Subcutaneous abdominal adipose tissue (tissue), 5 donors: ENCODE measurements around the gene BTRC.

Experiments
- H3K27ac ChIP-seq: one replicate; pipeline ENCODE4 v1.7.0; 2013; ENCODE audit warnings: low read depth, mild to moderate bottlenecking, inconsistent platforms, low read length, moderate library complexity
- H3K27me3 ChIP-seq, 5 donors: one replicate each; pipeline ENCODE4 v1.7.0; 2013; ENCODE audit warnings: low read length in 5 of 5, inconsistent platforms in 1 of 5; ENCODE audit not compliant: control insufficient read depth in 5 of 5, insufficient read depth in 4 of 5
- H3K36me3 ChIP-seq, 5 donors: one replicate each; pipeline ENCODE4 v1.7.0; 2013; ENCODE audit warnings: low read length in 5 of 5; ENCODE audit not compliant: control insufficient read depth in 5 of 5, insufficient read depth in 5 of 5
- H3K4me1 ChIP-seq, 5 donors: one replicate each; pipeline ENCODE4 v1.7.0; 2013; ENCODE audit warnings: low read length in 5 of 5, mild to moderate bottlenecking in 3 of 5, moderate library complexity in 1 of 5; ENCODE audit not compliant: control insufficient read depth in 5 of 5, insufficient read depth in 5 of 5
- H3K4me3 ChIP-seq, 5 donors: one replicate each; pipeline ENCODE4 v1.7.0; 2013; ENCODE audit warnings: low read length in 5 of 5, low read depth in 1 of 5
- H3K9ac ChIP-seq, 5 donors: one replicate each; pipeline ENCODE4 v1.7.0; 2013; ENCODE audit warnings: low read length in 5 of 5, mild to moderate bottlenecking in 4 of 5, moderate library complexity in 3 of 5
- H3K9me3 ChIP-seq, 5 donors: one replicate each; pipeline ENCODE4 v1.7.0; 2013; ENCODE audit warnings: low read length in 5 of 5; ENCODE audit not compliant: control insufficient read depth in 5 of 5
- donor health status: healthy.
- donor health status: healthy.
- donor health status: healthy.
- donor health status: healthy.
- donor health status: healthy.

The BTRC gene

GRCh38 chr10:101545898-101546297 is 191.9 kb downstream of the BTRC start:
- Histone ChIP-seq H3K9me3 (no peaks in the 10 kb centered on the region), H3K27me3 (no peaks in the 10 kb centered on the region), H3K4me3 (no peak overlapping the region), H3K9ac (no peak overlapping the region), H3K4me1 (peaks cover 0 to 10% (median 4%) of the 10 kb centered on the region in 5 donors), H3K27ac (no peak overlapping the region), H3K36me3 (peaks cover 0 to 5% (median 0%) of the 10 kb centered on the region in 5 donors)

DNA sequence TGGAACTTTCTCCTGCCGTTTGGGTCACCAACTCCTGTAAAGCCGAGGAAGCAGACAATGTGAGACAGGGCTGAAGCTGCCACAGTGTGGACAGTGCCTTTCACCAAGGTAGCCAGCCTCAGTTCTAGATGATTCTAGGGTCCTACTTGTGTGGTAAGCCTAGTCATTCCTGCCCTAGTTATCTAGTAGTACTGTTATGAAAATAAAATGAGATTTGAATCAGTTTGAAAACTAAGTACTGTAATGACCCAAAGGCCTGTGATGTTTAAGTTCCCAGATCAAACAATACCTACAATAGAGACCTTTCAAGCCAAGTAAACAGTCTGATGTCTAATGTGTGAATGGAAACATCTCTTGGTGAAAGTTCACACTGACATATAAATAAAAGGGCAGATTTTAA is 197.0 kb downstream of the BTRC start:
- Histone ChIP-seq H3K4me1 (peaks cover 0 to 10% (median 4%) of the 10 kb centered on the region in 5 donors), H3K9me3 (no peaks in the 10 kb centered on the region), H3K27me3 (no peaks in the 10 kb centered on the region), H3K4me3 (no peak overlapping the region), H3K9ac (no peak overlapping the region), H3K27ac (no peak overlapping the region), H3K36me3 (peaks cover 0 to 43% (median 26%) of the 10 kb centered on the region in 5 donors)

DNA sequence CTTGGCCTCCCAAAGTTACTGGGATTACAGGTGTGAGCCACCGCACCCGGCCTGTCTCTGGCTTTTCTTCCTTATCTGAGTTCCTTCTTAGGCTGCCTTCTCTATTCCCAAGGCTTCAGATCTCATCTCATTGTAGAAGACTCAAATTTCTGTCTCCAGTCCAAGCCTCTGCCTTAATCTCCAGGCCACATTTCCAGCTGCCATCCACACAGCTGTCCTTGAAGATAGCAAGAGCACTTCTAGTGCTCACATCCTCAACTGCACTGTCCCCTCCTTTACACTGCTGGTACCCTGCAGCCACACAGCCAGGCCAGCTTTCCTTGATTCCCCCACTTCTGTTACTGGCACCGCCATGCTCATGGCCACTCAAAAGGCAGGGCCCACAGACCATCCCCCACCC is 198.5 kb downstream of the BTRC start:
- Histone ChIP-seq H3K4me3 (no peak overlapping the region), H3K4me1 (peaks cover 0 to 10% (median 4%) of the 10 kb centered on the region in 5 donors), H3K36me3 (peaks cover 0 to 43% (median 26%) of the 10 kb centered on the region in 5 donors), H3K27ac (no peak overlapping the region), H3K9ac (no peak overlapping the region), H3K27me3 (no peaks in the 10 kb centered on the region), H3K9me3 (no peaks in the 10 kb centered on the region)

DNA sequence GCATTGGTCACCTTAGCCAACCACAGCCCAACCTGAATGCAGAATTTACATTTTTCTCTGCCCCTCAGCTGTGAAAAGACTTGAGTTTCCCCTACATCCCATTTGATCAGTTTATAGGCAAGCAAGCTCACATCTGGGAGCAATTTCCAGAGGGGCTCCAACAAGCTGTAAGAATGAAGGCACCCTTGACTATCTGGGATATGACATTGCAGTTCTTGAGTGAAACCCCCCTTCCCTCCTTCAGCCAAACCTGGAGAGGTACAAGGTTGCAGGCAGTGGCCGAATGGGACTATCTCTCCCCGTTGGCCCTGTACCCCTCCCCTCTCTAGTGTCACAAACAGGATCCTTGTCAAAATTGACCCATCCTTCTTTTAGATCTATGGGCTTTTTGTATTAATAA is 203.6 kb downstream of the BTRC start:
- Histone ChIP-seq H3K36me3 (peaks cover 0 to 27% (median 18%) of the 10 kb centered on the region in 5 donors), H3K4me1 (no peaks in the 10 kb centered on the region), H3K4me3 (no peak overlapping the region), H3K27ac (no peak overlapping the region), H3K9me3 (no peaks in the 10 kb centered on the region), H3K9ac (no peak overlapping the region), H3K27me3 (peaks cover 14 to 29% (median 17%) of the 10 kb centered on the region in 5 donors)

DNA sequence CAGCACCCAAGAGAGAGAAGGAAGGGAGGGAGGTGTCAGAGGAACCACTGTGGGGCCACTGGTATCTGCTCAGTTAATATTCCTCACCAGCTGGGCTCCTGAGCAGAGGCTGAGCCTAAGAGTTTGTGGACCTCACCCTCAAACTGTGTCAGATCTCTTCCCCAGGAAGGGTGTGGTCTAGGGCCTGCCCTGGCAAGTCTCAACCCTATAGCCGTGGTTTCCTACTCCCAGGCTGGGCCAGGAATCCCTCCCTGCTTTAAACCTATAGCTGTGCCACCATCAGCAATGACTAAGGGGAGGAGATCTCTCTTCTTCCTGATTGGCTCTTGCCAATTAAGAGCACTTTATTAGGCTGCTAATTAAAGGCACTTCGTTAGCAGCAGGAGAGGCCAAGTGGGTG is 204.2 kb downstream of the BTRC start:
- peaks cover 16 to 35% (median 21%) of the 10 kb centered on the region in 5 donors for H3K27me3 ChIP-seq
- no peaks in the 10 kb centered on the region for H3K4me1 ChIP-seq
- H3K9me3 ChIP-seq, result no peaks in the 10 kb centered on the region
- H3K9ac ChIP-seq, result no peak overlapping the region
- H3K27ac ChIP-seq, result no peak overlapping the region
- H3K36me3 ChIP-seq, result peaks cover 0 to 21% (median 14%) of the 10 kb centered on the region in 5 donors
- H3K4me3 ChIP-seq, result no peak overlapping the region

DNA sequence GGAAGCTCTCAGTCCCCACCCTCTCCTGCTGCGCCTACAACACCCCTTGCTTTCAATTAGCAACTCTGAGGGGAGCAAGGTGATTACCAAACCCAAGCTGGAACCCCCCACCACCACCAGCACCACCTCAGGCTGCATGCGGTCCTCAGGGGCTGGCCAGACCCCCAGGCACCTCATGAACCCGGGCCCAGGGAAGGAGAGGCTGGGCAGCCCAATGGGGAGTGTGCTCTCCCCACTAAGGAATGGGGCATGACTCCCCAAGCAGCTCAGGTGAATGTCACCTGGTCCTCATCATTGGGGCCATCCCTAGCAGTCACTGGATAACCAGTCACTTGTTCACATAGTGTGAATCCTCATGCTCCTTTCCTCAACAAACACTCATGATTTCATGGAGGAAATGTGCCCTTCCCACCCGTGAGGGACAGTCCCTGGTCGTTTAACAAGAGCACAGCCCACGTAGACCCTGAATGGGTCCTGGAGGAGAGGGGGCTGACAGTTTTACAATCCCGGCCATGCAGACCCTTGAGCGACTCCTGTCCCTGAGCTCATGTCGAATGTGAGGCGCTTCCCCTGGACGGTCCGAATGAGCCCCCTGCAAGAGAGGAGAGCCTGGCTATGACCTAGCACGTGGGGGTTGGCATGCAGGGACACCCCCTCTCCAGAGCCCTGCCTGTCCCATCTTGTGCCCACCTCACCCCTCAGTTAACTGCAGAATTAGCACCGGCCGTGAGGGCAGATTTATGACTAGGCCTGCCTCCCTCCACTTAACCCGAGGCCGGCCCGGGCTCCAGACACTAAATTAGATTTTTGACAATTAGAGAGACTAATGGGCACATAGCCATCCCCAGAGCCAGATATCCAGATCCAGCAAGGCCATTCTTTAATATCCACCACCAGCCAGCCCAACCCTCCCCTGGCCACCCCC is 205.0 kb downstream of the BTRC start:
- no peak overlapping the region for H3K4me3 ChIP-seq
- H3K27ac ChIP-seq, result no peak overlapping the region
- no peaks in the 10 kb centered on the region for H3K9me3 ChIP-seq
- H3K4me1 ChIP-seq, result no peaks in the 10 kb centered on the region
- no peak overlapping the region for H3K9ac ChIP-seq
- H3K36me3 ChIP-seq, result peaks cover 0 to 13% (median 7%) of the 10 kb centered on the region in 5 donors
- H3K27me3 ChIP-seq, result peaks cover 21 to 35% (median 21%) of the 10 kb centered on the region in 5 donors

DNA sequence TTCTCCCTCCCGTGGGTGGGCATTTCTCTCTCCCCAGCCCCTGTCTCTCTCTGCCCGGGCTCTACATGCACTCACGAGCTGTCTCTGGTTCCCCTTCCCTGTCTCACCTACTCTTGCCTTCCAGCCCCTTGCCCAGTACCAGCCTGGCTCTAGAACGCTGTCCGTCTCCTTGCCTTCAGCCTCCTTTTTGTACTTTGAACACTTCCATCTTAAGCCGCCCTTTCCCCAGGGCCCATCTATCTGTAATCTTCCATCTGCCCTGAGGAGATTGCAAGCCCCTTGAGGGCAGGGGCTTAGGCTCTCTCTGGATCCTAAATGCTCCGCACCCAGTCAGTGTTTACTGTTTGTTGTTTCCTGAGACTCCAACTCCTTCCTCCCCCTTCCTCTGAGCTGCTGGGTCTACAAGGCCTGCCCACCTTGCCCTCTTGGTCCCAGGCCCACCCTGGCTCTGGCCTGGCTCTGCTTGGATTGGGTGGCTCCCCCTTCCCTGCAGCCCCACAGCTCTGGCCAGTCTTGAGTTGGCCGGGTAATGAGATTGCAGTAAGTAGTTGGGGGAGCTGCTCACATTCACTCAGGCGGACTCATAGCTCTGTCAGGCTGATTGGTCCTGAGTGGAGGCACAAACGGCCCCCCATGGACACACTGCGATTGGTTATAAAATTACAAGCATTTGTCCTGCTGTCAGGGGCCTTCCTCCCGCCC is 205.8 kb downstream of the BTRC start:
- Histone ChIP-seq H3K4me3 (no peak overlapping the region), H3K36me3 (peaks cover 0 to 7% (median 0%) of the 10 kb centered on the region in 5 donors), H3K27ac (no peak overlapping the region), H3K27me3 (peaks cover 25 to 39% (median 26%) of the 10 kb centered on the region in 5 donors), H3K9ac (no peak overlapping the region), H3K9me3 (no peaks in the 10 kb centered on the region), H3K4me1 (no peaks in the 10 kb centered on the region)

- H3K27ac ChIP-seq, result no peak overlapping the region
- H3K36me3 ChIP-seq, result peaks cover 0 to 5% (median 0%) of the 10 kb centered on the region in 5 donors
- H3K9me3 ChIP-seq, result no peaks in the 10 kb centered on the region
- no peaks in the 10 kb centered on the region for H3K4me1 ChIP-seq
- H3K27me3 ChIP-seq, result peaks cover 31 to 46% (median 32%) of the 10 kb centered on the region in 5 donors
- no peak overlapping the region for H3K4me3 ChIP-seq
- no peak overlapping the region for H3K9ac ChIP-seq
Observed at GRCh38 chr10:101560298-101561067, 206.5 kb downstream of the BTRC start.

DNA sequence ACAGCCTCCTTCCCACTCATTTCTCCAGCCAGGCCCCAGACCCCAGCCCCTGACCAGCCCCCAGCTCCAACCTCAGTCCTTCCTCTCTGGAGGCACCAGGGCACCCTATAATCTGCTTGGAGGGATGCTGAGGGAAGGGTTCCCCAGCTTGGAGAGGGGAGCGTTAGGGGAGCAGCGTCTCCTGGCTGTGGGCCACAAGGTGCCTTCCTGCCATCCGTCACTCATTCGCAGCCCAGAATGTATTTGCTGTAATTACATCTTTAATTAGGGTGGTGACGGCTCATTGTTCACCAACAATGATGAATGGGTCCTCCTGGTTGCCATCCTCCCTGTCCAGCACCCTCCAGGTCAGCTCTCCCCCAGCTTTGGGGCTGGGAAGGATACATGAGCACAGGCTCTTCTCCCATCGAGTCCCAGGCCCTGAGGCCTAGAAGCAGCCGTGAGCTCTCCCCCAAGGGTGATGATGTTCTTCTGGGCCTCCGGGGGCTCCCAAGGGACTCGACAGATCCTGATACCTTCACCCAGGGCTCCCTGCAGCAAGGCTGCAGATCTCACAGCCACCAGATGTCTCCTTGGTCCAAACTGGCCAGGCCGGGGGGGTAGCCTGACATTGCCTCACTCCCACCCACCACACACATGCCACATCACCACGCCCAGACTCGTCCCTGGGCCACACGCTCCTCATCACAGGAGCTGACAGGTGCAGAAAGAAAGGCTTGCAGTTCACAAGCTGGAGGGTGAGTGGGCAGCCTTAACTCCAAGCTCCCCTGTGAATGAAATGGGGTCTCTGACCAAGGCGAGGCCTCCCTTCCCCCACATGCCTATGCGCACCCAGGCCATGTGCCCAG is 207.3 kb downstream of the BTRC start:
- Histone ChIP-seq H3K27me3 (peaks cover 36 to 54% (median 39%) of the 10 kb centered on the region in 5 donors), H3K9me3 (no peaks in the 10 kb centered on the region), H3K9ac (no peak overlapping the region), H3K4me3 (no peak overlapping the region), H3K27ac (no peak overlapping the region), H3K36me3 (no peaks in the 10 kb centered on the region), H3K4me1 (peaks cover 0 to 3% (median 2%) of the 10 kb centered on the region in 5 donors)
